Adipose tissue (tissue), 3 donors: ENCODE measurements around the gene FBXO39. TPM values are rescaled to one million over a fixed set of nuclear protein-coding genes. Genes with fewer than 3 reads are reported as not detected.

Source experiments
- H3K27ac ChIP-seq: one replicate; pipeline ENCODE4 v1.5.1; 2013; ENCODE audit warnings: low read depth, low read length
- WGBS, 3 donors: extraction: QIAGEN DNeasy Blood & Tissue Kit; methylation state at CpG; one replicate each; pipeline ENCODE4 v1.1.7; 2013; 5-methylcytosine and 5-hydroxymethylcytosine counted together
- polyA plus RNA-seq, 3 donors: library from polyadenylated mRNA; stranded (reverse); fragments of 200-250 nt; gene quantifications; one replicate each; pipeline ENCODE4 v1.2.3, GENCODE V29; 2013
- donor health status: healthy with polysubstance abuse.
- donor health status: Bipolar disorder and iron deficiency.
- donor health status: healthy.

Gene FBXO39
- polyA plus RNA-seq, 3 donors, result 0.10 to 0.14 TPM; not detected in 1

- 2% methylated on average over 35 of the region's 35 CpGs for WGBS, 3 donors
Observed at GRCh38 chr17:6831661-6832263, 55.7 kb downstream of the FBXO39 start, which contains the start of gene TEKT1. TSS of gene TEKT1 (minus strand) at chr17:6831729. CDS start at chr17:6830376, 1,353 bp downstream.

More at GRCh38 chr17:6831661-6832263, 55.7 kb downstream of the FBXO39 start, which contains the start of gene TEKT1:
- H3K27ac ChIP-seq, result no peak within 1 kb of the TSS

Other genes with a start within 250 kb of the FBXO39 start
- 1 to 10 TPM in 2 of 3 donors, under 1 TPM in 1; 0.61 to 1.6 (median 1.1) TPM for gene PITPNM3, start 219.7 kb upstream of the FBXO39 start, polyA plus RNA-seq
- 1 to 10 TPM; 3.5 to 6.9 (median 3.9) TPM for gene KIAA0753, start 135.5 kb upstream of the FBXO39 start, polyA plus RNA-seq
- 100 to 1,000 TPM in 2 of 3 donors, 10 to 100 TPM in 1; 60.8 to 107 (median 103) TPM for gene TXNDC17, start 135.2 kb upstream of the FBXO39 start, polyA plus RNA-seq
- 10 to 100 TPM in 1 of 3 donors, 1 to 10 TPM in 2; 6.3 to 31.0 (median 8.6) TPM for gene MED31, start 124.6 kb upstream of the FBXO39 start, polyA plus RNA-seq
- 1 to 10 TPM in 2 of 3 donors, under 1 TPM in 1; 0.65 to 2.3 (median 1.7) TPM for gene C17orf100, start 124.5 kb upstream of the FBXO39 start, polyA plus RNA-seq
- gene SLC13A5, start 62.8 kb upstream of the FBXO39 start, polyA plus RNA-seq, result under 1 TPM; 0.05 to 0.34 (median 0.10) TPM
- gene XAF1, start 20.2 kb upstream of the FBXO39 start, polyA plus RNA-seq, result 10 to 100 TPM in 2 of 3 donors, 1 to 10 TPM in 1; 9.8 to 75.6 (median 21.0) TPM
- gene TEKT1, start 55.5 kb downstream of the FBXO39 start, polyA plus RNA-seq, result not detected
- gene ALOX12, start 219.8 kb downstream of the FBXO39 start, polyA plus RNA-seq, result under 1 TPM in 1 of 3 donors, not detected in 2; 0.13 TPM
- 100 to 1,000 TPM; 133 to 384 (median 349) TPM for gene RNASEK, start 236.4 kb downstream of the FBXO39 start, polyA plus RNA-seq
- gene BCL6B, start 246.8 kb downstream of the FBXO39 start, polyA plus RNA-seq, result 10 to 100 TPM in 2 of 3 donors, 1 to 10 TPM in 1; 3.1 to 23.0 (median 16.6) TPM